Mucosa of descending colon (tissue), 3 donors: ENCODE results near the gene POU2F3. TPM values are rescaled to one million over a fixed set of nuclear protein-coding genes. Genes with fewer than 3 reads are reported as not detected.

ENCODE experiments used
- ATAC-seq: fragments of 200-7000 bp; cut with Tn5 transposase; one replicate; pipeline ENCODE4 v1.9.1; 2020; ENCODE audit warnings: mild to moderate bottlenecking, moderate library complexity
- DNase-seq, 3 donors: peaks; one replicate each; pipeline ENCODE4 v3.0.0-alpha.2; 2020
- H3K36me3 ChIP-seq: fragments of 200-600 bp; one replicate; pipeline ENCODE4 v1.8.0; 2021; ENCODE audit warnings: low read depth, mild to moderate bottlenecking
- H3K4me1 ChIP-seq: fragments of 200-600 bp; one replicate; pipeline ENCODE4 v1.8.0; 2021; ENCODE audit warnings: low read depth, mild to moderate bottlenecking
- H3K4me3 ChIP-seq: fragments of 200-600 bp; one replicate; pipeline ENCODE4 v1.8.0; 2021; ENCODE audit warnings: mild to moderate bottlenecking
- H3K9me3 ChIP-seq: fragments of 200-600 bp; one replicate; pipeline ENCODE4 v1.8.0; 2021; ENCODE audit warnings: mild to moderate bottlenecking
- CTCF ChIP-seq: fragments of 200-600 bp; IDR thresholded peaks from one replicate; pipeline ENCODE4 v1.8.0; 2022; ENCODE audit warnings: antibody characterized with exemption, mild to moderate bottlenecking
- intact Hi-C, 2 donors: fragments of 100-400 bp; cut with DNase I in 1 of 2; cut with micrococcal nuclease in 1 of 2; formaldehyde crosslinking; loops; one replicate each; pipeline versions ENCODE4 v1.11.0 to v1.11.1; 2022; cut with DNase I, micrococcal nuclease
- total RNA-seq, 3 donors: library from RNA; stranded (reverse); fragmentation: NEBNext Ultra II Directional in 2 of 3; extraction: Animal tissue kit (Norgen Biotek cat#: 25700) in 2 of 3; gene quantifications; one replicate each; pipeline versions ENCODE4 v1.2.1 to v1.2.4, GENCODE V29; 2021 to 2023
- donor health status: DM: no; HTN: no; CAD: no; lungs with moderate emphysema.
- donor health status: DM: no; HTN: no; CAD: no.
- donor health status: DM: no; HTN: yes; CAD: no.

Gene POU2F3
- total RNA-seq, 3 donors from 2014 or later: 1.1 to 3.0 (median 2.2) TPM

GRCh38 chr11:120212259-120212878 lies 27.6 kb upstream of the POU2F3 start:
- Histone ChIP-seq H3K4me1 (peaks cover 35% of the 10 kb centered on the region), H3K9me3 (no peaks in the 10 kb centered on the region), H3K36me3 (no peaks in the 10 kb centered on the region), H3K4me3 (no peak overlapping the region)
- peak in 2 of 3 donors; percentile 50 to 56 for DNase-seq
- TF ChIP-seq CTCF: no peak
- intact Hi-C loops: no loop called here
- peak; percentile 9 for ATAC-seq

GRCh38 chr11:120212926-120213325 lies 27.0 kb upstream of the POU2F3 start:
- DNase-seq: peak; percentile 62 to 85 (median 76)
- no peaks in the 10 kb centered on the region for H3K9me3 ChIP-seq
- no peaks in the 10 kb centered on the region for H3K36me3 ChIP-seq
- ATAC-seq: peak; percentile 76
- intact Hi-C loops: no loop called here
- peaks cover 36% of the 10 kb centered on the region for H3K4me1 ChIP-seq
- TF ChIP-seq CTCF: no peak
- H3K4me3 ChIP-seq: no peak overlapping the region

GRCh38 chr11:120214581-120214980 lies 25.4 kb upstream of the POU2F3 start:
- H3K36me3 ChIP-seq: no peaks in the 10 kb centered on the region
- DNase-seq: peak in 1 of 3 donors; percentile 16
- no peak overlapping the region for H3K4me3 ChIP-seq
- intact Hi-C loops: no loop called here
- H3K4me1 ChIP-seq: peaks cover 42% of the 10 kb centered on the region
- ATAC-seq: no peak
- no peak for TF ChIP-seq CTCF
- no peaks in the 10 kb centered on the region for H3K9me3 ChIP-seq

GRCh38 chr11:120215634-120216033 lies 24.3 kb upstream of the POU2F3 start:
- Histone ChIP-seq H3K36me3 (no peaks in the 10 kb centered on the region), H3K9me3 (no peaks in the 10 kb centered on the region), H3K4me3 (no peak overlapping the region), H3K4me1 (peaks cover 46% of the 10 kb centered on the region)
- DNase-seq (peak in 2 of 3 donors; percentile 43 to 56), ATAC-seq (no peak)
- TF ChIP-seq CTCF: no peak
- intact Hi-C loops: no loop called here

GRCh38 chr11:120216426-120217102 lies 23.4 kb upstream of the POU2F3 start:
- peak in 1 of 3 donors; percentile 16 for DNase-seq
- no peaks in the 10 kb centered on the region for H3K36me3 ChIP-seq
- no peaks in the 10 kb centered on the region for H3K9me3 ChIP-seq
- H3K4me3 ChIP-seq: no peak overlapping the region
- peaks cover 53% of the 10 kb centered on the region for H3K4me1 ChIP-seq
- ATAC-seq: no peak
- TF ChIP-seq CTCF: no peak
- intact Hi-C loops: no loop called here
